Keratinocyte (primary cell): ENCODE results near the gene GMFB. TPM values are rescaled to one million over a fixed set of nuclear protein-coding genes. Genes with fewer than 3 reads are reported as not detected.

Experiments used
- DNase-seq: peaks from one replicate; pipeline ENCODE4 v3.0.0-alpha.2; 2011; ENCODE audit warnings: low read depth, missing footprints, low spot score
- FAIRE-seq: peaks from 2 replicates; lab custom pipeline; 2011; peaks lifted over from hg19 to GRCh38; lab: Jason Lieb, UNC
- H2AFZ ChIP-seq: 2 replicates; pipeline ENCODE4 v1.6.0; 2012; ENCODE audit warnings: low read length, control low read depth, inconsistent platforms; ENCODE audit not compliant: control insufficient read depth
- H3K27ac ChIP-seq: 2 replicates; pipeline ENCODE4 v1.5.1; 2011; ENCODE audit warnings: low read length; ENCODE audit not compliant: control insufficient read depth, insufficient read depth
- H3K27me3 ChIP-seq: 3 replicates; pipeline ENCODE4 v1.6.0; 2011; ENCODE audit warnings: low read length; ENCODE audit not compliant: control insufficient read depth, insufficient read depth; ENCODE audit errors: extremely low read depth
- H3K36me3 ChIP-seq, 2 experiments: 2 replicates in 1 of 2; 3 replicates in 1 of 2; pipeline ENCODE4 v1.5.1; 2011; ENCODE audit warnings: low read length in 2 of 2, mild to moderate bottlenecking in 1 of 2; ENCODE audit not compliant: control insufficient read depth in 2 of 2, insufficient read depth in 2 of 2; ENCODE audit errors: extremely low read depth in 1 of 2
- H3K4me1 ChIP-seq: 3 replicates; pipeline ENCODE4 v1.5.1; 2011; ENCODE audit warnings: low read length; ENCODE audit not compliant: control insufficient read depth, insufficient read depth; ENCODE audit errors: extremely low read depth
- H3K4me2 ChIP-seq: 3 replicates; pipeline ENCODE4 v1.6.0; 2011; ENCODE audit warnings: low read depth, low read length; ENCODE audit not compliant: control insufficient read depth, insufficient read depth; ENCODE audit errors: extremely low read depth
- H3K4me3 ChIP-seq, 3 experiments: fragments of 200-600 bp in 1 of 3; sonication (generic) in 1 of 3; 2 replicates in 2 of 3; 3 replicates in 1 of 3; pipeline ENCODE4 v1.5.1; 2011 to 2016; ENCODE audit warnings: low read length in 3 of 3, mild to moderate bottlenecking in 3 of 3, control low read depth in 2 of 3, inconsistent platforms in 1 of 3, low read depth in 1 of 3, mixed read lengths in 1 of 3, mixed run types in 1 of 3, moderate library complexity in 1 of 3; ENCODE audit not compliant: control insufficient read depth in 2 of 3, insufficient read depth in 2 of 3; ENCODE audit errors: extremely low read depth in 1 of 3
- H3K79me2 ChIP-seq: 2 replicates; pipeline ENCODE4 v1.6.0; 2012; ENCODE audit warnings: low read length; ENCODE audit not compliant: control insufficient read depth, insufficient read depth
- H3K9ac ChIP-seq: 3 replicates; pipeline ENCODE4 v1.6.0; 2011; ENCODE audit warnings: low read length; ENCODE audit not compliant: control insufficient read depth, insufficient read depth; ENCODE audit errors: extremely low read depth
- H3K9me1 ChIP-seq: 3 replicates; pipeline ENCODE4 v1.6.0; 2011; ENCODE audit warnings: low read length; ENCODE audit not compliant: control insufficient read depth, insufficient read depth; ENCODE audit errors: extremely low read depth
- H3K9me3 ChIP-seq: 2 replicates; pipeline ENCODE4 v1.5.1; 2012; ENCODE audit warnings: low read depth, low read length; ENCODE audit not compliant: control insufficient read depth
- H4K20me1 ChIP-seq: 3 replicates; pipeline ENCODE4 v1.6.0; 2011; ENCODE audit warnings: low read length; ENCODE audit not compliant: control insufficient read depth, insufficient read depth; ENCODE audit errors: extremely low read depth
- EZH2 ChIP-seq: IDR thresholded peaks from one replicate; pipeline ENCODE4 v1.6.1; 2012; ENCODE audit warnings: inconsistent platforms, mild to moderate bottlenecking, low read length, moderate library complexity
- dilution Hi-C: fragments of 300-500 bp; cut with MboI; formaldehyde crosslinking; loops from one replicate; pipeline ENCODE4 v1.7.0; 2020; ENCODE audit warnings: low sequenced_read_pairs; ENCODE audit not compliant: extremely low pct_ligation_motif_present
- polyA plus RNA-seq, 5 experiments: library from polyadenylated mRNA; depleted of rRNA in 3 of 5; stranded (reverse) in 3 of 5; stranded (forward) in 1 of 5; unstranded in 1 of 5; fragments of >200 nt; gene quantifications; 1 replicate in 1 of 5; 2 replicates in 3 of 5; 3 replicates in 1 of 5; pipeline versions ENCODE4 v1.2.1 to v1.2.3, GENCODE V29; 2011 to 2012; ENCODE audit warnings: missing spikeins in 2 of 5, low read depth in 1 of 5, low replicate concordance in 1 of 5
- TF ChIP-seq, protein P1 (sequence below), 3 experiments: IDR thresholded peaks in 1 of 3; conservative IDR thresholded peaks in 1 of 3; optimal IDR thresholded peaks in 1 of 3; 2 replicates in 2 of 3; 3 replicates in 1 of 3; pipeline versions ENCODE3 to v1.5.1; 2011; ENCODE audit warnings: low read length in 3 of 3, mild to moderate bottlenecking in 3 of 3, moderate library complexity in 2 of 3, control low read depth in 1 of 3, inconsistent platforms in 1 of 3; ENCODE audit not compliant: insufficient read depth in 2 of 3; ENCODE audit errors: extremely low read depth in 1 of 3

GMFB gene
- polyA plus RNA-seq, 1 donor (not counting 4 experiments of a cell fraction or from before 2014, with no cell fraction given) = 50.5 TPM

DNA sequence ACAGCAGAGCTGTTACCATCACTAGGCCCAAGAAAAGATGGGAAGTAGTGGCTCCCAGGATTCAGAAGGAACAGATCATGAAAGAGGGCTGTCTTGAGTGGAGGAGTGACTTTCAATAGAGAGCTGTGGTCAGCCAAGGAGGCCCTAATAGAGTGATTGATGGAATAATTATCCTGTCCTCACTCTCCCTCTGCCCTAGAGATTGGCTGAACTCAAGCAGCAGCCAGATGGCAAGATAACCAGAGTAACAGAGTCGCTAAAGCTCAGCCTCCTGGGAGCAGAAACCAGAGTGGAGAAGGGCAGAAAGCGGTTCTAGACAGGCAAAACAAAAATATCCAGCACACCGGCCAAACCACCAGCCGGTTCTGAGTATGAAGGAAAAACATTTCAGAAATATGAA, 23.1 kb downstream of the GMFB start:
- no peak for DNase-seq
- FAIRE-seq = no peak
- H4K20me1 ChIP-seq = no peaks in the 10 kb centered on the region
- no peaks in the 10 kb centered on the region for H3K9me3 ChIP-seq
- H2AFZ ChIP-seq = no peak overlapping the region
- H3K9ac ChIP-seq = no peak overlapping the region
- H3K79me2 ChIP-seq = no peaks in the 10 kb centered on the region
- dilution Hi-C loops = no loop called here
- no peak for TF ChIP-seq EZH2
- TF ChIP-seq, protein P1, sequence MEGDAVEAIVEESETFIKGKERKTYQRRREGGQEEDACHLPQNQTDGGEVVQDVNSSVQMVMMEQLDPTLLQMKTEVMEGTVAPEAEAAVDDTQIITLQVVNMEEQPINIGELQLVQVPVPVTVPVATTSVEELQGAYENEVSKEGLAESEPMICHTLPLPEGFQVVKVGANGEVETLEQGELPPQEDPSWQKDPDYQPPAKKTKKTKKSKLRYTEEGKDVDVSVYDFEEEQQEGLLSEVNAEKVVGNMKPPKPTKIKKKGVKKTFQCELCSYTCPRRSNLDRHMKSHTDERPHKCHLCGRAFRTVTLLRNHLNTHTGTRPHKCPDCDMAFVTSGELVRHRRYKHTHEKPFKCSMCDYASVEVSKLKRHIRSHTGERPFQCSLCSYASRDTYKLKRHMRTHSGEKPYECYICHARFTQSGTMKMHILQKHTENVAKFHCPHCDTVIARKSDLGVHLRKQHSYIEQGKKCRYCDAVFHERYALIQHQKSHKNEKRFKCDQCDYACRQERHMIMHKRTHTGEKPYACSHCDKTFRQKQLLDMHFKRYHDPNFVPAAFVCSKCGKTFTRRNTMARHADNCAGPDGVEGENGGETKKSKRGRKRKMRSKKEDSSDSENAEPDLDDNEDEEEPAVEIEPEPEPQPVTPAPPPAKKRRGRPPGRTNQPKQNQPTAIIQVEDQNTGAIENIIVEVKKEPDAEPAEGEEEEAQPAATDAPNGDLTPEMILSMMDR (optimal IDR thresholded peaks at IDR 0.05 in 1 of 3, IDR thresholded peaks at IDR 0.05 in 1 of 3, conservative IDR thresholded peaks at IDR 0.05 in 1 of 3; ENCODE audit: extremely low read depth in 1 of 3, insufficient read depth in 2 of 3, low read length in 3 of 3) = no peak
- no peaks in the 10 kb centered on the region for H3K27me3 ChIP-seq
- H3K27ac ChIP-seq = no peak overlapping the region
- no peaks in the 10 kb centered on the region for H3K36me3 ChIP-seq
- no peaks in the 10 kb centered on the region for H3K9me1 ChIP-seq
- no peak overlapping the region for H3K4me2 ChIP-seq
- H3K4me1 ChIP-seq = no peaks in the 10 kb centered on the region
- no peak overlapping the region for H3K4me3 ChIP-seq

- no peak for FAIRE-seq
Observed at GRCh38 chr14:54462048-54462447, 26.7 kb downstream of the GMFB start.

More at GRCh38 chr14:54462048-54462447, 26.7 kb downstream of the GMFB start:
- Histone ChIP-seq H3K27me3 (no peaks in the 10 kb centered on the region), H3K9ac (no peak overlapping the region), H3K27ac (no peak overlapping the region), H3K4me1 (no peaks in the 10 kb centered on the region), H2AFZ (no peak overlapping the region), H3K9me3 (no peaks in the 10 kb centered on the region), H3K36me3 (no peaks in the 10 kb centered on the region), H3K4me2 (peak overlapping the region; percentile 7), H3K4me3 (no peak overlapping the region), H3K79me2 (no peaks in the 10 kb centered on the region), H4K20me1 (no peaks in the 10 kb centered on the region), H3K9me1 (no peaks in the 10 kb centered on the region)
- no peak for DNase-seq
- dilution Hi-C loops = no loop called here
- TF ChIP-seq EZH2 = no peak
- TF ChIP-seq, protein P1 (optimal IDR thresholded peaks at IDR 0.05 in 1 of 3, IDR thresholded peaks at IDR 0.05 in 1 of 3, conservative IDR thresholded peaks at IDR 0.05 in 1 of 3; ENCODE audit: extremely low read depth in 1 of 3, insufficient read depth in 2 of 3, low read length in 3 of 3) = no peak
